Esophagus muscularis mucosa (tissue), 3 donors: ENCODE results near the gene RAB11B.

ENCODE experiments used
- POLR2A ChIP-seq: fragments of 450-650 bp; IDR thresholded peaks from one replicate; pipeline ENCODE4 v1.6.1; 2017; ENCODE audit warnings: antibody characterized with exemption, moderate library complexity, mild to moderate bottlenecking, low read depth
- TF ChIP-seq, protein P1 (sequence below), 3 experiments: fragments of 200-600 bp in 2 of 3; fragments of 450-650 bp in 1 of 3; sonication (generic) in 2 of 3; IDR thresholded peaks; one replicate each; pipeline ENCODE4 v1.5.1; 2017 to 2019; ENCODE audit warnings: antibody characterized with exemption in 3 of 3, mild to moderate bottlenecking in 2 of 3, moderate library complexity in 1 of 3

GRCh38 chr19:8416796-8417195, 26.6 kb downstream of the RAB11B start:
- TF ChIP-seq, protein P1, sequence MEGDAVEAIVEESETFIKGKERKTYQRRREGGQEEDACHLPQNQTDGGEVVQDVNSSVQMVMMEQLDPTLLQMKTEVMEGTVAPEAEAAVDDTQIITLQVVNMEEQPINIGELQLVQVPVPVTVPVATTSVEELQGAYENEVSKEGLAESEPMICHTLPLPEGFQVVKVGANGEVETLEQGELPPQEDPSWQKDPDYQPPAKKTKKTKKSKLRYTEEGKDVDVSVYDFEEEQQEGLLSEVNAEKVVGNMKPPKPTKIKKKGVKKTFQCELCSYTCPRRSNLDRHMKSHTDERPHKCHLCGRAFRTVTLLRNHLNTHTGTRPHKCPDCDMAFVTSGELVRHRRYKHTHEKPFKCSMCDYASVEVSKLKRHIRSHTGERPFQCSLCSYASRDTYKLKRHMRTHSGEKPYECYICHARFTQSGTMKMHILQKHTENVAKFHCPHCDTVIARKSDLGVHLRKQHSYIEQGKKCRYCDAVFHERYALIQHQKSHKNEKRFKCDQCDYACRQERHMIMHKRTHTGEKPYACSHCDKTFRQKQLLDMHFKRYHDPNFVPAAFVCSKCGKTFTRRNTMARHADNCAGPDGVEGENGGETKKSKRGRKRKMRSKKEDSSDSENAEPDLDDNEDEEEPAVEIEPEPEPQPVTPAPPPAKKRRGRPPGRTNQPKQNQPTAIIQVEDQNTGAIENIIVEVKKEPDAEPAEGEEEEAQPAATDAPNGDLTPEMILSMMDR (IDR thresholded peaks at IDR 0.05) = no peak
- no peak for TF ChIP-seq POLR2A
